NT2/D1 (cell line): ENCODE measurements around the gene SPRR1A.

Experiments
- SUZ12 ChIP-seq: IDR thresholded peaks from 2 replicates; pipeline ENCODE4 v1.6.1; 2011; ENCODE audit not compliant: insufficient read length, insufficient read depth; ENCODE audit errors: extremely low read depth
- YY1 ChIP-seq: IDR thresholded peaks from 2 replicates; pipeline ENCODE4 v1.6.1; 2011; ENCODE audit not compliant: insufficient read length, insufficient read depth
- ZNF274 ChIP-seq: IDR thresholded peaks from 2 replicates; pipeline ENCODE4 v1.6.1; 2011; ENCODE audit warnings: mild to moderate bottlenecking, low read depth, low read length

DNA sequence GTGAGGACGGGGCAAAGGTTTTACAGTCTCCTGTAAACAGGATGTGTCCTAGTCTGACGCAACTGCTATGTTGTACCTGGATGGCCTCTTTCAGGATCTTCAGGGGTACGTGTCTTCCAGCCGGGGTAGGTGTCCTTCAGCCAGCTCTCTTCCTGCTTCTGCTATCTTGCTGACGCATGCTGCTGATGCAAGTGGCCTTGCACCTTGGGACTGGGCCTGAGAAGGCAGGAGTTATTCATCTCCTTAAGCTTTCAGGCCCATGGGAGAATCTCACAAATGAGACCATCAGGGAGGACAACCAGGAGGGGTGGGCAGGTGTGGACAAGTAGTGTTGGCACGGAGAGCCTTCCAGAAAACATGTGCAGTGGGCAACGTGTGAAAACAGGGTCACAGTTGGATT is 39.2 kb downstream of the SPRR1A start:
- no peak for TF ChIP-seq SUZ12
- TF ChIP-seq ZNF274: no peak
- TF ChIP-seq YY1: no peak
